GM12878 (cell line): ENCODE results near the gene SOBP. TPM values are rescaled to one million over a fixed set of nuclear protein-coding genes. Genes with fewer than 3 reads are reported as not detected.

Experiments
- ATF7 ChIP-seq: fragments of 450-650 bp; IDR thresholded peaks from 2 replicates; pipeline ENCODE4 v1.6.1; 2016; ENCODE audit warnings: low read depth, mild to moderate bottlenecking
- CTCF ChIP-seq, 3 experiments: IDR thresholded peaks in 2 of 3; conservative IDR thresholded peaks in 1 of 3; 2 replicates each; pipeline ENCODE4 v1.5.1; 2011; ENCODE audit warnings: low read depth in 3 of 3, low read length in 3 of 3, mild to moderate bottlenecking in 3 of 3, control low read depth in 2 of 3, moderate library complexity in 2 of 3, inconsistent platforms in 1 of 3, mixed read lengths in 1 of 3; ENCODE audit not compliant: control insufficient read depth in 2 of 3, insufficient read depth in 1 of 3; ENCODE audit errors: extremely low read depth in 1 of 3
- E4F1 ChIP-seq: fragments of 450-650 bp; IDR thresholded peaks from 2 replicates; pipeline ENCODE4 v1.6.1; 2018; ENCODE audit warnings: borderline replicate concordance, mild to moderate bottlenecking; ENCODE audit not compliant: partially characterized antibody
- JUND ChIP-seq: IDR thresholded peaks from 2 replicates; pipeline ENCODE4 v1.6.1; 2012; ENCODE audit warnings: low read depth, mild to moderate bottlenecking, low read length, improper control_type of control experiment, moderate library complexity
- KLF5 ChIP-seq: fragments of 450-650 bp; IDR thresholded peaks from 2 replicates; pipeline ENCODE4 v1.6.1; 2014; ENCODE audit warnings: mild to moderate bottlenecking; ENCODE audit not compliant: partially characterized antibody
- PAX5 ChIP-seq: IDR thresholded peaks from 2 replicates; pipeline ENCODE4 v1.6.1; 2011; ENCODE audit warnings: low read depth, low read length, borderline replicate concordance
- RCOR1 ChIP-seq: conservative IDR thresholded peaks from 2 replicates; pipeline ENCODE4 v1.6.1; 2012; ENCODE audit warnings: low read depth, low read length, improper control_type of control experiment
- SMAD1 ChIP-seq: fragments of 450-650 bp; IDR thresholded peaks from 2 replicates; pipeline ENCODE4 v1.6.1; 2018; ENCODE audit warnings: mild to moderate bottlenecking, low read depth; ENCODE audit not compliant: partially characterized antibody
- SP1 ChIP-seq: IDR thresholded peaks from one replicate; pipeline ENCODE4 v1.6.1; 2011; ENCODE audit warnings: low read depth, low read length
- STAT1 ChIP-seq: fragments of 450-650 bp; conservative IDR thresholded peaks from 2 replicates; pipeline ENCODE4 v1.6.1; 2014; ENCODE audit warnings: antibody characterized with exemption, mild to moderate bottlenecking
- SUZ12 ChIP-seq: fragments of 200-600 bp; sonication (generic); IDR thresholded peaks from one replicate; pipeline ENCODE4 v1.6.1; 2018; ENCODE audit warnings: antibody characterized with exemption, mild to moderate bottlenecking; ENCODE audit not compliant: unreplicated experiment
- TARDBP ChIP-seq: IDR thresholded peaks from 2 replicates; pipeline ENCODE4 v1.6.1; 2016; ENCODE audit warnings: borderline replicate concordance
- ZNF622 ChIP-seq: fragments of 450-650 bp; IDR thresholded peaks from 2 replicates; pipeline ENCODE4 v1.6.1; 2017; ENCODE audit warnings: mild to moderate bottlenecking, inconsistent platforms
- polyA plus RNA-seq, 11 experiments: library from polyadenylated mRNA; depleted of rRNA in 4 of 11; unstranded in 6 of 11; stranded (reverse) in 5 of 11; fragments of >200 nt; fragmentation: Nextera tagmentation in 4 of 11; fragmentation: Illumina TruSeq in 1 of 11; extraction: Ambion mirVana in 4 of 11; extraction: Trizol in 1 of 11; gene quantifications; 1 replicate in 1 of 11; 2 replicates in 10 of 11; pipeline versions ENCODE4 v1.2.1 to v1.2.3, GENCODE V29; 2011 to 2016; ENCODE audit warnings: inconsistent platforms in 2 of 11, missing spikeins in 2 of 11, low read depth in 1 of 11
- total RNA-seq, 4 experiments: library from RNA; depleted of rRNA in 3 of 4; stranded (reverse); fragments of >200 nt in 3 of 4; fragmentation: Illumina TruSeq in 1 of 4; extraction: Trizol in 1 of 4; gene quantifications; 2 replicates each; pipeline versions ENCODE4 v1.2.1 to v1.2.3, GENCODE V29; 2013 to 2021
- TF ChIP-seq, protein P1 (sequence below): fragments of 450-650 bp; formaldehyde crosslinking; IDR thresholded peaks from 2 replicates; pipeline ENCODE4 v1.5.0; 2022; ENCODE audit warnings: mild to moderate bottlenecking, missing genetic modification characterization
- TF ChIP-seq, protein P2 (sequence below): fragments of 450-650 bp; formaldehyde crosslinking; IDR thresholded peaks from 2 replicates; pipeline ENCODE4 v1.4.0; 2020; ENCODE audit warnings: mild to moderate bottlenecking, moderate library complexity

SOBP gene
- total and polyA plus RNA-seq, 10 of the 15 experiments (the other 5 are each of a cell fraction or from before 2014, with no cell fraction given): 0.49 to 1.9 (median 0.78) TPM

- TF ChIP-seq, protein P1, sequence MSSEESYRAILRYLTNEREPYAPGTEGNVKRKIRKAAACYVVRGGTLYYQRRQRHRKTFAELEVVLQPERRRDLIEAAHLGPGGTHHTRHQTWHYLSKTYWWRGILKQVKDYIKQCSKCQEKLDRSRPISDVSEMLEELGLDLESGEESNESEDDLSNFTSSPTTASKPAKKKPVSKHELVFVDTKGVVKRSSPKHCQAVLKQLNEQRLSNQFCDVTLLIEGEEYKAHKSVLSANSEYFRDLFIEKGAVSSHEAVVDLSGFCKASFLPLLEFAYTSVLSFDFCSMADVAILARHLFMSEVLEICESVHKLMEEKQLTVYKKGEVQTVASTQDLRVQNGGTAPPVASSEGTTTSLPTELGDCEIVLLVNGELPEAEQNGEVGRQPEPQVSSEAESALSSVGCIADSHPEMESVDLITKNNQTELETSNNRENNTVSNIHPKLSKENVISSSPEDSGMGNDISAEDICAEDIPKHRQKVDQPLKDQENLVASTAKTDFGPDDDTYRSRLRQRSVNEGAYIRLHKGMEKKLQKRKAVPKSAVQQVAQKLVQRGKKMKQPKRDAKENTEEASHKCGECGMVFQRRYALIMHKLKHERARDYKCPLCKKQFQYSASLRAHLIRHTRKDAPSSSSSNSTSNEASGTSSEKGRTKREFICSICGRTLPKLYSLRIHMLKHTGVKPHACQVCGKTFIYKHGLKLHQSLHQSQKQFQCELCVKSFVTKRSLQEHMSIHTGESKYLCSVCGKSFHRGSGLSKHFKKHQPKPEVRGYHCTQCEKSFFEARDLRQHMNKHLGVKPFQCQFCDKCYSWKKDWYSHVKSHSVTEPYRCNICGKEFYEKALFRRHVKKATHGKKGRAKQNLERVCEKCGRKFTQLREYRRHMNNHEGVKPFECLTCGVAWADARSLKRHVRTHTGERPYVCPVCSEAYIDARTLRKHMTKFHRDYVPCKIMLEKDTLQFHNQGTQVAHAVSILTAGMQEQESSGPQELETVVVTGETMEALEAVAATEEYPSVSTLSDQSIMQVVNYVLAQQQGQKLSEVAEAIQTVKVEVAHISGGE (CRISPR knock-in tag): no peak
- TF ChIP-seq SP1: peak; percentile 31
- TF ChIP-seq ATF7: peak; percentile 12; the same call in 1 of the 2 replicates
- TF ChIP-seq SUZ12: no peak
- peak; percentile 99 for TF ChIP-seq E4F1
- no peak for TF ChIP-seq ZNF622
- TF ChIP-seq, protein P2, sequence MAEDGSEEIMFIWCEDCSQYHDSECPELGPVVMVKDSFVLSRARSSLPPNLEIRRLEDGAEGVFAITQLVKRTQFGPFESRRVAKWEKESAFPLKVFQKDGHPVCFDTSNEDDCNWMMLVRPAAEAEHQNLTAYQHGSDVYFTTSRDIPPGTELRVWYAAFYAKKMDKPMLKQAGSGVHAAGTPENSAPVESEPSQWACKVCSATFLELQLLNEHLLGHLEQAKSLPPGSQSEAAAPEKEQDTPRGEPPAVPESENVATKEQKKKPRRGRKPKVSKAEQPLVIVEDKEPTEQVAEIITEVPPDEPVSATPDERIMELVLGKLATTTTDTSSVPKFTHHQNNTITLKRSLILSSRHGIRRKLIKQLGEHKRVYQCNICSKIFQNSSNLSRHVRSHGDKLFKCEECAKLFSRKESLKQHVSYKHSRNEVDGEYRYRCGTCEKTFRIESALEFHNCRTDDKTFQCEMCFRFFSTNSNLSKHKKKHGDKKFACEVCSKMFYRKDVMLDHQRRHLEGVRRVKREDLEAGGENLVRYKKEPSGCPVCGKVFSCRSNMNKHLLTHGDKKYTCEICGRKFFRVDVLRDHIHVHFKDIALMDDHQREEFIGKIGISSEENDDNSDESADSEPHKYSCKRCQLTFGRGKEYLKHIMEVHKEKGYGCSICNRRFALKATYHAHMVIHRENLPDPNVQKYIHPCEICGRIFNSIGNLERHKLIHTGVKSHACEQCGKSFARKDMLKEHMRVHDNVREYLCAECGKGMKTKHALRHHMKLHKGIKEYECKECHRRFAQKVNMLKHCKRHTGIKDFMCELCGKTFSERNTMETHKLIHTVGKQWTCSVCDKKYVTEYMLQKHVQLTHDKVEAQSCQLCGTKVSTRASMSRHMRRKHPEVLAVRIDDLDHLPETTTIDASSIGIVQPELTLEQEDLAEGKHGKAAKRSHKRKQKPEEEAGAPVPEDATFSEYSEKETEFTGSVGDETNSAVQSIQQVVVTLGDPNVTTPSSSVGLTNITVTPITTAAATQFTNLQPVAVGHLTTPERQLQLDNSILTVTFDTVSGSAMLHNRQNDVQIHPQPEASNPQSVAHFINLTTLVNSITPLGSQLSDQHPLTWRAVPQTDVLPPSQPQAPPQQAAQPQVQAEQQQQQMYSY (CRISPR knock-in tag): no peak
- 0 out of 2 replicates have a peak, but pooled peaks have one; percentile 42 for TF ChIP-seq STAT1
- no peak for TF ChIP-seq KLF5
- no peak for TF ChIP-seq JUND
- TF ChIP-seq PAX5: no peak
- TF ChIP-seq CTCF (IDR thresholded peaks at IDR 0.05 in 2 of 3, conservative IDR thresholded peaks at IDR 0.05 in 1 of 3; ENCODE audit: control insufficient read depth in 2 of 3, extremely low read depth in 1 of 3, insufficient read depth in 1 of 3, low read depth in 3 of 3, low read length in 3 of 3): peak; percentile 32 to 54 (median 51)
- TF ChIP-seq RCOR1: 0 out of 2 replicates have a peak, but pooled peaks have one; percentile 53
- no peak for TF ChIP-seq SMAD1
- no peak for TF ChIP-seq TARDBP
These were observed 30.4 kb upstream of the SOBP start, which contains the start of gene PDSS2 (continued) for GRCh38 chr6:107459283-107460082.
